HG03521 (cell line): ENCODE results near the gene IFITM1.
"Not testable (repeated sequence)": the region's sequence is repeated elsewhere in the genome, so short reads cannot be mapped to it uniquely, and the experiment has no call there.

Experiments used
- ATAC-seq: cut with Tn5 transposase; IDR thresholded peaks from one replicate; pipeline ENCODE4 v1.9.1; 2021; ENCODE audit warnings: mild to moderate bottlenecking, moderate library complexity; ENCODE audit not compliant: unreplicated experiment

Gene IFITM1

GRCh38 chr11:340539-341512 lies 27.0 kb downstream of the IFITM1 start:
- no peak for ATAC-seq

- no peak for ATAC-seq
These were observed 28.5 kb downstream of the IFITM1 start for GRCh38 chr11:342328-342727.

- no peak for ATAC-seq
These were observed 31.2 kb downstream of the IFITM1 start for GRCh38 chr11:344836-345578.

- ATAC-seq: no peak
These were observed 32.7 kb downstream of the IFITM1 start for GRCh38 chr11:346529-346928.

GRCh38 chr11:349270-349954 lies 35.6 kb downstream of the IFITM1 start:
- ATAC-seq: not testable (repeated sequence)

GRCh38 chr11:350033-350722 lies 36.3 kb downstream of the IFITM1 start:
- not testable (repeated sequence) for ATAC-seq

GRCh38 chr11:350723-351255 lies 36.9 kb downstream of the IFITM1 start:
- no peak for ATAC-seq

- ATAC-seq: no peak
These were observed 37.6 kb downstream of the IFITM1 start for GRCh38 chr11:351411-351810.

GRCh38 chr11:352456-353031 lies 38.7 kb downstream of the IFITM1 start:
- ATAC-seq: no peak

GRCh38 chr11:353179-353873 lies 39.5 kb downstream of the IFITM1 start:
- no peak for ATAC-seq

GRCh38 chr11:355581-356458 lies 42.0 kb downstream of the IFITM1 start:
- peak; percentile 74 for ATAC-seq

GRCh38 chr11:356610-357009 lies 42.8 kb downstream of the IFITM1 start:
- ATAC-seq: no peak

- ATAC-seq: no peak
These were observed 43.7 kb downstream of the IFITM1 start for GRCh38 chr11:357582-357981.

GRCh38 chr11:358129-358800 lies 44.4 kb downstream of the IFITM1 start:
- ATAC-seq: no peak

GRCh38 chr11:359181-359714 lies 45.4 kb downstream of the IFITM1 start:
- ATAC-seq: no peak

GRCh38 chr11:360326-361280 lies 46.8 kb downstream of the IFITM1 start:
- no peak for ATAC-seq
